Activated CD8-positive, alpha-beta T cell treated with anti-CD3 and anti-CD28 coated beads for 36 hours (primary cell): ENCODE measurements around the gene ALDH18A1. TPM values are rescaled to one million over a fixed set of nuclear protein-coding genes. Genes with fewer than 3 reads are reported as not detected.

Experiments
- ATAC-seq: fragments of 200-7000 bp; cut with Tn5 transposase; one replicate; pipeline ENCODE4 v1.10.0; 2021; ENCODE audit warnings: mild to moderate bottlenecking, moderate library complexity
- CTCF ChIA-PET: fragments of 350-600 bp; sonication (Branson Sonifier 250); formaldehyde crosslinking; loops from one replicate; lab custom pipeline; 2021; ENCODE audit warnings: antibody characterized with exemption; lab: Charles Lee
- POLR2A ChIA-PET: fragments of 350-600 bp; sonication (Branson Sonifier 250); formaldehyde crosslinking; loops from one replicate; lab custom pipeline; 2021; ENCODE audit warnings: antibody characterized with exemption; lab: Charles Lee
- DNase-seq: peaks from one replicate; pipeline ENCODE4 v3.0.0-alpha.2; 2020
- H3K27ac Mint-ChIP-seq: one replicate; pipeline ENCODE4 v1.8.0; 2021; ENCODE audit warnings: mild to moderate bottlenecking, mixed read lengths
- H3K27me3 Mint-ChIP-seq: one replicate; pipeline ENCODE4 v1.8.0; 2021; ENCODE audit warnings: mixed read lengths
- H3K36me3 Mint-ChIP-seq: one replicate; pipeline ENCODE4 v1.8.0; 2021; ENCODE audit warnings: low read depth, mixed read lengths
- H3K4me1 Mint-ChIP-seq: one replicate; pipeline ENCODE4 v1.8.0; 2021; ENCODE audit warnings: low read depth, mixed read lengths
- H3K4me3 Mint-ChIP-seq: one replicate; pipeline ENCODE4 v1.8.0; 2021; ENCODE audit warnings: mild to moderate bottlenecking, moderate library complexity, mixed read lengths
- H3K9me3 Mint-ChIP-seq: one replicate; pipeline ENCODE4 v1.8.0; 2021; ENCODE audit warnings: mixed read lengths
- intact Hi-C: fragments of 100-400 bp; cut with micrococcal nuclease; formaldehyde crosslinking; loops from one replicate; pipeline ENCODE4 v1.10.0; 2022
- total RNA-seq, 2 experiments: library from RNA; stranded (reverse); gene quantifications; one replicate each; pipeline ENCODE4 v1.2.3, GENCODE V29; 2021
- TF ChIP-seq, protein P1 (sequence below): fragments of 200-600 bp; IDR thresholded peaks from one replicate; pipeline ENCODE4 v1.8.0; 2022; ENCODE audit warnings: antibody characterized with exemption, mild to moderate bottlenecking

Gene ALDH18A1
- total RNA-seq, 2 experiments from 2014 or later, result 119 TPM

DNA sequence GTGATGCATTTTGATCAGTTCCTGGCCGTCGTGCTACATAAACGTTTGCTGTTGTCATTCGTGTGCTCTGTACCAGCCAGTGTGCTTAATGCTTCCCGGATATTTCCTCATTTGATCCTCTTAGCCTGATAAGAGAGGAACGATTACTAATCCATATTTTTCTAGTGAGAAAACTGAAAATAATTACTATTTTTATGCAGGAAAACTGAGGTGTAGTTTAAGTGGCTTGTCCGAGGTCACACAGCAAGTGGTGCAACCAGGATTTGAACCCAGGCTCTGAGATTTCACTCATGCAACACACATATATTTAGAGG is 94.7 kb downstream of the ALDH18A1 start:
- intact Hi-C loops, result no loop called here
- peak overlapping the region; percentile 92 for H3K4me3 Mint-ChIP-seq
- no peaks in the 10 kb centered on the region for H3K36me3 Mint-ChIP-seq
- ChIA-PET POLR2A (no interaction called here), CTCF (no interaction called here)
- H3K27me3 Mint-ChIP-seq, result peaks cover 10% of the 10 kb centered on the region
- no peak for DNase-seq
- no peak overlapping the region for H3K27ac Mint-ChIP-seq
- H3K4me1 Mint-ChIP-seq, result peaks cover 7% of the 10 kb centered on the region
- no peaks in the 10 kb centered on the region for H3K9me3 Mint-ChIP-seq
- no peak for ATAC-seq
- TF ChIP-seq, protein P1, sequence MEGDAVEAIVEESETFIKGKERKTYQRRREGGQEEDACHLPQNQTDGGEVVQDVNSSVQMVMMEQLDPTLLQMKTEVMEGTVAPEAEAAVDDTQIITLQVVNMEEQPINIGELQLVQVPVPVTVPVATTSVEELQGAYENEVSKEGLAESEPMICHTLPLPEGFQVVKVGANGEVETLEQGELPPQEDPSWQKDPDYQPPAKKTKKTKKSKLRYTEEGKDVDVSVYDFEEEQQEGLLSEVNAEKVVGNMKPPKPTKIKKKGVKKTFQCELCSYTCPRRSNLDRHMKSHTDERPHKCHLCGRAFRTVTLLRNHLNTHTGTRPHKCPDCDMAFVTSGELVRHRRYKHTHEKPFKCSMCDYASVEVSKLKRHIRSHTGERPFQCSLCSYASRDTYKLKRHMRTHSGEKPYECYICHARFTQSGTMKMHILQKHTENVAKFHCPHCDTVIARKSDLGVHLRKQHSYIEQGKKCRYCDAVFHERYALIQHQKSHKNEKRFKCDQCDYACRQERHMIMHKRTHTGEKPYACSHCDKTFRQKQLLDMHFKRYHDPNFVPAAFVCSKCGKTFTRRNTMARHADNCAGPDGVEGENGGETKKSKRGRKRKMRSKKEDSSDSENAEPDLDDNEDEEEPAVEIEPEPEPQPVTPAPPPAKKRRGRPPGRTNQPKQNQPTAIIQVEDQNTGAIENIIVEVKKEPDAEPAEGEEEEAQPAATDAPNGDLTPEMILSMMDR, result no peak

DNA sequence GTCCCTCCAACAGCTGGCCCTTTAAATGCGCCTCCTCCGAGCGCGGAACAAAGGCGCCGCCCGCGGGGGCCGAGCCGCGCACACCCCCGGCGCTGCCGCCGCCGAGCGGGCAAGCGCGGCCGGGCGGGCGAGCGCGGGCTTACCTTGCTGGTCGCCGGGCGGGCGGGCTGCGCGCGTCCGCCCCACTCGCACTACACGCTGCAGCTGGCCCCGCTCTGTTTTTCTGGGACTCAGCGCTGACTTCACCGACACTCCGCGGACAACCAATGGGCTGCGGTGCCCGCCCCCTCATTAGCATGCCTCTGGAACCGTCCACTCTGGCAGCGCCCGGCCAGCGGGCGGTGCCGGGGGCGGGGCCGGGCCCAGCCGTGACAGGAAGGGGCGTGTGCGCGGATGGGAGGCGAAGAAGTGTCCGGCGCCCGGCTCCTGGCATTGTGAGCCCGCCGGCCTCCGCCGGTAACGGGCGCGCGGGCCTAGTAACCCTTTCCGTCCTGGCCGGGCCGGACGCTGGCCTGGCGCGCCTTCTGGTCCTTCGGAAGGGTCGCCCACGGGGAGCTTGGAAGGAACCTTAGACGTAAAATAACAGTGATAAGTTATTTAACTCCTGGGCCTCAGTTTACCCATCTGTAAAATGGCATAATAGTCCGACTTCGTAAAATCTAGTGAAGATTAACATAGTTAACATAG is 95.2 kb downstream of the ALDH18A1 start, which contains the start of gene SORBS1:
SORBS1 (minus strand) TSS at position 195 of the 687 bp plus-strand sequence. CDS start 120,236 bp downstream, outside the sequence.
- peaks cover 7% of the 10 kb centered on the region for H3K4me1 Mint-ChIP-seq
- H3K9me3 Mint-ChIP-seq, result no peaks in the 10 kb centered on the region
- DNase-seq (peak; percentile 91), ATAC-seq (peak; percentile 99)
- ChIA-PET CTCF (no interaction called here), POLR2A (no interaction called here)
- peak within 1 kb of the TSS; percentile 72 for H3K27ac Mint-ChIP-seq
- H3K4me3 Mint-ChIP-seq, result peak within 1 kb of the TSS; percentile 92
- H3K36me3 Mint-ChIP-seq, result no peaks in the 10 kb centered on the region
- intact Hi-C loops, result no loop called here
- TF ChIP-seq, protein P1, result no peak
- peaks cover 10% of the 10 kb centered on the region for H3K27me3 Mint-ChIP-seq

DNA sequence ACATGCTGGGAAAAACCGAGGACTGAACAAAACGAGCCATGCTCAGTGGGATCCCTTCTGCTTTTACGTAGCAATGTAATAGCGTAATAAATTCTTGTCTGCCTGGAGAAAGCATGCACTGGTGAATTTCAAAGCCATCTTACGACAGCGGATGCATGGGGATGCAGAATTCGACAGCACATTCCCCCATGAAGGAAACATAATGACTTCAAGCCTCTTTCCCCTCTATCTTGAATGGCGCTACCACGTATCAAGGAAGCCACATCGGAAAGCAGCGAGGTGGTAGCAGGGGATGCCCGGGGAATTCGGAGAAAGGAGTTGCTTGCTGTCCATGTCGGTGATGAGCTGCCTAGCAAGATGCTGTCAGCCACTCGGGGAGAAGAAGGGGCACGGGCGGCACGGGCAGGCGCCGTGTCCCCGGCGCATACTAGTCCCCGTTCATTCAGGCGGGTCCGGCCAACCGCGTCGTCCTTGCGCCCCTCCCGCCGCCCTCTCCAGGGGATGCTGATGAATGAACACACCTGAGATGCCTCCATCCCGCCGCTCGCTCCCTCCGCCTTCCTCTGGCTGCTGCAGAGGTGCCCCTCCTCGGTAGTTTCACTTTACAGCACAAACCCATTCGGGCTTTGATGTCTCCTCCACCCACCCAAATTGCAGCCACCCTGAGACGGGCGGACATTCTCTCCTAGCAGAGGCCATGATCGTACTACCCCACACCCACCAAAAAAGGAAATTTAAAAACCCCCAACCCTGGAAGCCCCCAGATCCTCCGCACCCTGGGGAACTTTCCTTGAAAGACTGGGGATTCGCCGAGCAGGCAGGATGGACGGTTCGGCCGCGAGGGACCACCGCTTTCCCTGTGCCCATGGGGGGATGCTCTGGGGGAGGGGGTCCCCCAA is 96.0 kb downstream of the ALDH18A1 start:
- ATAC-seq, result peak; percentile 35
- ChIA-PET CTCF (interaction anchor here (1.6 kb wide), 1 partner anchor 133 kb away, joined by 3 read pairs; the partner anchor contains the start of gene TCTN3), POLR2A (no interaction called here)
- peak; percentile 55 for DNase-seq
- TF ChIP-seq, protein P1, result no peak
- Mint-ChIP-seq H3K27ac (peak overlapping the region; percentile 72), H3K9me3 (no peaks in the 10 kb centered on the region), H3K27me3 (peaks cover 10% of the 10 kb centered on the region), H3K36me3 (no peaks in the 10 kb centered on the region), H3K4me1 (peaks cover 7% of the 10 kb centered on the region), H3K4me3 (peak overlapping the region; percentile 92)
- intact Hi-C loops, result no loop called here

DNA sequence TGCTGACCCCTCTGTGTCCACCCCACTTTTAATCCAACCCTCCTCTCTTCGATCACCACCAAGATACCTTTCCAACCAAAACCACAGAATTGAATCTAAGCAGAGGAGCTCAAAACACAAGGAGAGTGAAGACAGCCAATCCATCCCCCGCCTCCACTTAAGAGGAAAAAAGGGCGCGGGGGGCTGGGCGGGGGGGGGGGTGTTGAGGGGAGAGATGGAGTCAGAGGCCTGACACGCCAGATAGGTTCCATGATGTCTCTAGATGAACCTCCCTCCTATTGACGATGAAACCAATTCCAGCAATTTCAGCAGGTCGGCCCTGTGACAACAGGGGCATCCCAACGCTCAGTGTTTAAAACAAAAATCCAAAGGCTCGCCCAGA is 96.6 kb downstream of the ALDH18A1 start:
- intact Hi-C loops, result no loop called here
- H3K36me3 Mint-ChIP-seq, result no peaks in the 10 kb centered on the region
- H3K4me3 Mint-ChIP-seq, result peak overlapping the region; percentile 92
- ATAC-seq (no peak), DNase-seq (no peak)
- CTCF ChIA-PET, result interaction anchor here (1.6 kb wide), 1 partner anchor 134 kb away, joined by 3 read pairs; the partner anchor contains the start of gene TCTN3
- H3K4me1 Mint-ChIP-seq, result peaks cover 7% of the 10 kb centered on the region
- H3K27ac Mint-ChIP-seq, result no peak overlapping the region
- peaks cover 10% of the 10 kb centered on the region for H3K27me3 Mint-ChIP-seq
- TF ChIP-seq, protein P1, result no peak
- H3K9me3 Mint-ChIP-seq, result no peaks in the 10 kb centered on the region
- POLR2A ChIA-PET, result no interaction called here
